Skeletal muscle satellite cell (primary cell): ENCODE measurements around the gene PTPRD.

Source experiments
- H3K27me3 ChIP-seq: 2 replicates; pipeline ENCODE4 v1.7.0; 2013; ENCODE audit warnings: low read length; ENCODE audit not compliant: control insufficient read depth, insufficient read depth
- H3K36me3 ChIP-seq: 2 replicates; pipeline ENCODE4 v1.7.0; 2013; ENCODE audit warnings: mild to moderate bottlenecking, control low read depth, low read length; ENCODE audit not compliant: insufficient read depth
- H3K4me1 ChIP-seq: 2 replicates; pipeline ENCODE4 v1.7.0; 2013; ENCODE audit warnings: low read length; ENCODE audit not compliant: control insufficient read depth, insufficient read depth
- H3K4me2 ChIP-seq: 2 replicates; pipeline ENCODE4 v1.7.0; 2013; ENCODE audit warnings: mild to moderate bottlenecking, low read length
- H3K4me3 ChIP-seq: 2 replicates; pipeline ENCODE4 v1.7.0; 2013; ENCODE audit warnings: low read length
- H3K9ac ChIP-seq: 2 replicates; pipeline ENCODE4 v1.7.0; 2013; ENCODE audit warnings: mild to moderate bottlenecking, low read depth, low read length, moderate library complexity
- H3K9me3 ChIP-seq: replicated peaks from 2 replicates; pipeline ENCODE4 v1.7.0; 2013; ENCODE audit warnings: mild to moderate bottlenecking, control low read depth, low read length

Gene PTPRD

GRCh38 chr9:8428389-8428788, 2184.4 kb downstream of the PTPRD start:
- no peaks in the 10 kb centered on the region for H3K4me1 ChIP-seq
- H3K4me3 ChIP-seq: no peak overlapping the region
- no peaks in the 10 kb centered on the region for H3K27me3 ChIP-seq
- H3K9me3 ChIP-seq: no peaks in the 10 kb centered on the region
- no peak overlapping the region for H3K9ac ChIP-seq
- no peaks in the 10 kb centered on the region for H3K36me3 ChIP-seq
- H3K4me2 ChIP-seq: no peak overlapping the region

GRCh38 chr9:8424786-8425410, 2187.9 kb downstream of the PTPRD start:
- Histone ChIP-seq H3K27me3 (no peaks in the 10 kb centered on the region), H3K4me2 (no peak overlapping the region), H3K4me1 (no peaks in the 10 kb centered on the region), H3K4me3 (no peak overlapping the region), H3K9ac (no peak overlapping the region), H3K9me3 (no peaks in the 10 kb centered on the region), H3K36me3 (no peaks in the 10 kb centered on the region)

- H3K27me3 ChIP-seq: no peaks in the 10 kb centered on the region
- H3K9ac ChIP-seq: no peak overlapping the region
- no peak overlapping the region for H3K4me3 ChIP-seq
- H3K9me3 ChIP-seq: no peaks in the 10 kb centered on the region
- peaks cover 7% of the 10 kb centered on the region for H3K4me1 ChIP-seq
- H3K4me2 ChIP-seq: no peak overlapping the region
- H3K36me3 ChIP-seq: no peaks in the 10 kb centered on the region
These were observed 2192.4 kb downstream of the PTPRD start for GRCh38 chr9:8420416-8420815.

GRCh38 chr9:8419596-8420275, 2193.1 kb downstream of the PTPRD start:
- Histone ChIP-seq H3K4me2 (no peak overlapping the region), H3K9me3 (no peaks in the 10 kb centered on the region), H3K36me3 (no peaks in the 10 kb centered on the region)

GRCh38 chr9:8417341-8417740, 2195.5 kb downstream of the PTPRD start:
- Histone ChIP-seq H3K27me3 (no peaks in the 10 kb centered on the region), H3K4me1 (peaks cover 7% of the 10 kb centered on the region), H3K36me3 (no peaks in the 10 kb centered on the region), H3K9me3 (no peaks in the 10 kb centered on the region), H3K4me2 (no peak overlapping the region), H3K9ac (no peak overlapping the region), H3K4me3 (no peak overlapping the region)

More at GRCh38 chr9:8419596-8420275, 2193.1 kb downstream of the PTPRD start:
- Histone ChIP-seq H3K4me1 (peaks cover 7% of the 10 kb centered on the region), H3K9ac (peak overlapping the region; percentile 46), H3K27me3 (no peaks in the 10 kb centered on the region), H3K4me3 (no peak overlapping the region)

GRCh38 chr9:8412327-8412726, 2200.5 kb downstream of the PTPRD start:
- Histone ChIP-seq H3K36me3 (no peaks in the 10 kb centered on the region), H3K9me3 (no peaks in the 10 kb centered on the region), H3K27me3 (no peaks in the 10 kb centered on the region), H3K9ac (no peak overlapping the region), H3K4me2 (no peak overlapping the region), H3K4me3 (no peak overlapping the region), H3K4me1 (no peaks in the 10 kb centered on the region)

- Histone ChIP-seq H3K4me1 (no peaks in the 10 kb centered on the region), H3K4me2 (no peak overlapping the region), H3K27me3 (no peaks in the 10 kb centered on the region)
These were observed 2204.1 kb downstream of the PTPRD start for GRCh38 chr9:8408575-8409190.

GRCh38 chr9:8401961-8402705, 2210.7 kb downstream of the PTPRD start:
- no peaks in the 10 kb centered on the region for H3K9me3 ChIP-seq
- no peak overlapping the region for H3K9ac ChIP-seq
- no peak overlapping the region for H3K4me3 ChIP-seq
- H3K36me3 ChIP-seq: no peaks in the 10 kb centered on the region
- no peaks in the 10 kb centered on the region for H3K4me1 ChIP-seq
- H3K27me3 ChIP-seq: no peaks in the 10 kb centered on the region
- no peak overlapping the region for H3K4me2 ChIP-seq

More at GRCh38 chr9:8408575-8409190, 2204.1 kb downstream of the PTPRD start:
- H3K36me3 ChIP-seq: no peaks in the 10 kb centered on the region
- H3K4me3 ChIP-seq: no peak overlapping the region
- H3K9ac ChIP-seq: no peak overlapping the region
- H3K9me3 ChIP-seq: no peaks in the 10 kb centered on the region

GRCh38 chr9:8400378-8400777, 2212.4 kb downstream of the PTPRD start:
- Histone ChIP-seq H3K4me1 (no peaks in the 10 kb centered on the region), H3K4me3 (no peak overlapping the region), H3K27me3 (no peaks in the 10 kb centered on the region), H3K4me2 (no peak overlapping the region), H3K9me3 (no peaks in the 10 kb centered on the region), H3K9ac (no peak overlapping the region), H3K36me3 (no peaks in the 10 kb centered on the region)

GRCh38 chr9:8395022-8395421, 2217.8 kb downstream of the PTPRD start:
- no peak overlapping the region for H3K4me3 ChIP-seq
- no peak overlapping the region for H3K9ac ChIP-seq
- no peaks in the 10 kb centered on the region for H3K27me3 ChIP-seq
- no peak overlapping the region for H3K4me2 ChIP-seq
- no peaks in the 10 kb centered on the region for H3K4me1 ChIP-seq
- H3K9me3 ChIP-seq: no peaks in the 10 kb centered on the region
- H3K36me3 ChIP-seq: no peaks in the 10 kb centered on the region

- Histone ChIP-seq H3K36me3 (no peaks in the 10 kb centered on the region), H3K27me3 (no peaks in the 10 kb centered on the region), H3K4me2 (no peak overlapping the region), H3K4me3 (no peak overlapping the region), H3K4me1 (no peaks in the 10 kb centered on the region), H3K9me3 (no peaks in the 10 kb centered on the region), H3K9ac (no peak overlapping the region)
These were observed 2218.5 kb downstream of the PTPRD start for GRCh38 chr9:8394341-8394740.
